ENCODE data around the gene HES6.
"Not testable (repeated sequence)": the region's sequence is repeated elsewhere in the genome, so short reads cannot be mapped to it uniquely, and the experiment has no call there.

Gene HES6

DNA sequence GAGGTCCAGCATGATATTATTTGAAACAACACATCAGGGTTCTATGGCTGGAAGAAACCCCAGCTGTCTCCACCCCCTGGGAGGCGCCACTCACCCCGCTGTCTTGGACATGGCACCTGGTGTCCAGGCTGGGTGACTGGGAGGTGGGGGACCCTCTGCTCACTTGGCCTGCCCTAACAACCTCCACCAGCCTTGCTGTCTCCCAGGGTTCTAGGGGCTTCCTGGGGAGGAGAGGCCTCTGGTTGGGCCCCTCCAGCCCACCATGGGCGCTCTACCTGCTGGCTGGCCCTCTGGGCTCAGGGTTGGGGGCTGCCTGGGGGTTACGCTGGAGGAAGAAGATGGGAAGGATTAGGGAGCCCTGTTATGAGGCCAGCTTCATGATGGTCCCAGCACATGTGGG is 32.3 kb upstream of the HES6 start:
- DNase-seq: no peak

DNA sequence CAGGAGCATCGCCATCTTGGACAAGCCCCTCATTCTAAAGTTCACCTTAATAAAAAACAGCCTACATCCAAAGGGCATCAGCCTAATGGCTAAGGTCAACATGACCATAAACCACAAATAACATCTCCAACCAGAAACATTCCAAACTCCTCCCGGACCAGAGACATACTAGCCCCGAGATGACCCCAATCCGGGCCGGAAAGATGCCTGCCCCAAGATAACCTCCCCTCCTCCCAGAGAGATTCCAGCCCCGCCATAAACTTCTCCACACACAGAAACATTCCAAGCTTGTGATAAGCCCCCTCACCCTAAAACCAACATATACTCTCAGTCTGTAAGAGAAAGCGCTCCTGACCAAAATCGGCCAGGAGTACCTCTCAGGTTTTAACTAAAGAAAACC is 31.8 kb upstream of the HES6 start:
- not testable (repeated sequence) for DNase-seq

- DNase-seq: no peak
Measured at GRCh38 chr2:238271061-238271554, 31.3 kb upstream of the HES6 start.

GRCh38 chr2:238270606-238271005 is 30.8 kb upstream of the HES6 start:
- DNase-seq: no peak

DNA sequence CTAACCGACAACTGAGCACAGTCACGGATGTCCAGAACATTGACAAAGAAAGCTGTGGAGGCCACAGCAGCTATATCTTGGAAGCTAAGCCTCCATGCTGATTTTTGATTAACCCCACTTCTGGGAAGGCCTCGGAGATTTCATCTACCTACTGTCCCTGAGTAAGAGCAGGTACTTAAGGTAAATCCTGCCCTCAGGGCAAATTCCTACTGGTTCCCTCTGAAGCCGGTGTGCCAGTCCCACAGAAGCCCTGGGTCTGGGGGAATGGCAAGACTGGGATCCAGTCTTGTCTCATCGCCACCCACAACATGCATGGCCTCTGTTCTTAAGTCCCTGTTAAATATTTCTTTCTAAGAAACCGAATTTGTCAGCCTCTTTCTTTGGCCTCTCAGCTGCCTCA is 29.9 kb upstream of the HES6 start:
- no peak for DNase-seq

GRCh38 chr2:238267884-238268680 is 28.2 kb upstream of the HES6 start:
- DNase-seq: no peak

DNA sequence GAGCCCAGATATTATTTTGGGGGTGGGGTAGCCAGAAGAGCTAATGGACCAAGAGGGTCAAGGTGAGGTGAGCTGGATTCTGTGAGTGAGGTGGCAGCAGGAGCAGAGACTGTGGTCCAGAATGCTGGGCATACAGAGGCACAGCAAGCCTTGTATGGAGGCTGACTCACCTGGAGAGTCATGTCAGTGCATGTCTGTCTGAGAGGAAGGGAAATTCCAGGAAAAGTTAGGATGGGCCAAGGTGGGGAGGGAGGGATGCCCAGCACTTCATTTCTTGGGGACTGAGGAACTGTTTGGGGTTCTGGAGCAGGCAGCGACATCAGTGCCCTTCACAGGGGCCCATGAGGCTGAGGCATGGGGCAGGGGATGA is 27.5 kb upstream of the HES6 start:
- DNase-seq: no peak

DNA sequence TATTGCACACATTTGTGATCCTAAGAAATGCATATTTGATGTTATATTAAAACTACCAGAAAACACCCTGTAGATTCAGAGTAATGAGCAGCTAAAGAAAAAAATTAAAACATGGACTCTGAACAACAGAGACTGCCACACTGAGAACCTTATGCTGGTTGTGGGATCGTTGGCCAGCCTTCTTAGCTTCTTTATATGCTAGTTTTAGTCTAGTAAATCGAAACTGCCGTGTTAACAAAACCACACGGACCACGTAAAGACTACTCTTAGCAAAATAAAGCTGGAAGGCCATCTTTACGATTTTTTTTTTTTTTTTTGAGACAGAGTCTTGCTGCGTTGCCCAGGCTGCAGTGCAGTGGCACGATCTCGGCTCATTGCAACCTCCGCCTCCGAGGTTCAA is 25.8 kb upstream of the HES6 start:
- no peak for DNase-seq

DNA sequence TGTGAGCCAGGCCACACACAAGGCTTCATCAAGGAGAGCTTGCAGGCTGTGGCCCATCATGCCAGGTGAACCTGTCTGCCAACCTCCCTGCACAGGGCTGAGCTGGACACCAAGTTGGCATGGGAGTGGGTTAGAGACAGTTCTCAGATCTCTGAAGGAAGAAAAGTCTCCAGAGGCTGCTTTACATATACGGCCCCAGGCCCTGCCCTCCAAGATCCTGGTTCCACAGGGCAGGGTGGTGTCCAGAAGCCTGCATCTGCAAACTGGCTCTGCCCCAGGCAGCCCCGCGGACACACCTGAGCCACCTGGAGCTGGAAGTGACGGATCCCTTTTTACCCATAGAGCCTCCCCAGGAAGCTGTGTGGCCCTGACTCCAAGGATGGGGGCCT is 24.2 kb upstream of the HES6 start:
- no peak for DNase-seq

DNA sequence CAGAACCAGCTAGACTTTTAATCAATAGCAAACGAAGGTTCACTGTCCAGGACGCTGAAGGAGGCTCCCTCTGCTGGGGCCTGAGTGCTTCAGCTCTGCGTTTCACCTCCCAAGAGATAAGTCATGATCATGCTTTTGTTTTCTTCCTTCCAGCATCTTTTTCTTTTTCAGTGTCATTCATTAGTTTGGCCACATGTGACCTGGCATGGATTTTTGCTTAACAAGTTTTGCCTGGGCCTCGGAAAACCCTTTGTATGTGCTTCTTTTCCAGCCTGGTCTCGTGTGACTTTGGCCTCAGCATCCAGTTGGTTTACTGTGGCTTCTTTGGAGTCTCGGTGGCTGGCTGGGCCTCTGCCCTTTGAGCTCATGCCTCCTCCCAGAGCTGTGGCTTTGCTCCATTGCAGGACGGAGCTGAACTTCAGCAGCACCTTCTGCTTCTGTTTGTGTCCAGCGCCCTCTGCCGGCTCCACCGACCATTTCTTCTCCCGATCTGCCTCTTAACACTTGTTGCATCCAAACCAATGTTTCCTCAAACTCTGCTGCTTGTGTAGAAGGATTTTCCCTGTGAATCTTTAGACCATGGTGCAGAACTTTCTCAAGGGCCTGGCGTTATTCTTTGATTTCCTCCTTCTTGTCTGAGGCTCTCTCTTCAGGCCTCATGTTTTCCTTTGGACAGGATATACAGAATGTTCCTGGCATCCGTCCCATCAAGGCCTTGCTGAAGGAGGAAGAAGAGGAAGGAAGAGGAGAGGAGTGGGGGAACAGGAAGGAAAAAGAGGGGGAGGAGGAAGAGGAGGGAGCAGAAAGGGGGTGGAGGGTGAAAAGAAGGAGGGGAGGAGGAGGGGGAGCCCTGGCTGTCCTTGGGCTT is 23.6 kb upstream of the HES6 start:
- DNase-seq: peak; percentile 90

GRCh38 chr2:238262496-238263122 is 22.8 kb upstream of the HES6 start:
- DNase-seq: no peak

GRCh38 chr2:238261718-238262375 is 22.0 kb upstream of the HES6 start:
- no peak for DNase-seq

DNA sequence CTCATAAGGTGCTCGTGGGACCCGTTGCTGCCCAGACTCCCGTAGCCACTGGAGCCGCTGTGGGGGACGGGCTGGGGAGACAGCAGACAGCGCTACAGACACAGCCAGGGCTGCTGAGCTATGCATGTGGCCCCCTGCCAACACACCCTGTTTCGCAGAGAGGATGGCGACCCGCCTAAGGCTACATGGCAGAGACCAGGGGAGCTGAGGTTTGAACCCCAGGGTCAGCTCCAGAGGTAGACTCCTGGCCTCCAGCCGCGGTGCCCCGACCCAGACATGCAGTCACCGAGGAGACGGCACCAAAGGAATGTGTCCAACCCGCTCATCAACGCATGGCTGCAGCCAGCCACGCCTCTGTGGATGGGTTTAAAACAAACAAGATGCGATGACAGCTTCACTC is 21.0 kb upstream of the HES6 start:
- no peak for DNase-seq

GRCh38 chr2:238259061-238260020 is 19.5 kb upstream of the HES6 start:
- no peak for DNase-seq

DNA sequence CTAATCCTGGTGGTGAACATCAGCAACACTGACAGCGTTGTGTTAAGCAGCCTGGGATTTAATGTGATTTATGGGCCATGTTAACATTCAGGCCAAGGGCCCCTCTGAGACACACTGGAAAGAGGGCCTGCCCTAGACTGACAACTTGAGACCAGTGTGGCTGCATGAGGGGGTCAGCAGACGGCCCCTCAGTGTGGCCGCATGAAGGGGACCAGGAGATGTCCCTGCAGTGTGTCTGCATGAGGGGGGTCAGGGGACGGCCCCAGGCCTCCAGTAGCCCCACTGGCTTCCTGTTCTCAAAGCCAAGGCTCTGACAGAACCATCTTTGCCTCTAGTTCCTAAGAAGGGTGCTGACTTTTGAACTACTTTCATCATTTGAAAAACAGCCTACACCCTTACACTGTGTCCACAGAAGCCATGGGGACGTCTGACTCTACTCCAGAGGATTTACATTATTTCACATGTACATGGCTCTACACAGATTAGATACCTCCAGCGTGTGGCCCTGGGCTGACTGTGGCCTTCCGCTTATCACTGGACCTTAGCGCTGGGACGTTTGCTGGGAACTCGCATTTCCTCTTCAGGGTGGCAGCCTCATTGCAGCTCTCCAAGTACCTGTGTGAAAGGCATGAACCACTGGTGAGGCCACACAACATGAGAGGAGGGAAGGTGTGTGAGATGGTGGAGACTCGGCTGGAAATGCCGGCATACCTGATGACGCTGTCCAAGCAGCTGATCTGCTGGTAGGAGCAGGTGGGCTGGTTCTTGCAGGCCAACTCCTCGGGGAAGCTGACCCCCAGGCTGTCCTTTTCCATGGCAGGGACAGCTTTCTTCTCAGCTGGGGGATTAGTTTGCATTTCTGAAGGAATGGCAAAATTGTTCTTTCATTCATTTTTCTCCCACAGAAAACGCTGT is 18.2 kb upstream of the HES6 start:
- no peak for DNase-seq

- DNase-seq: peak; percentile 96
Measured at GRCh38 chr2:238256594-238257104, 16.8 kb upstream of the HES6 start.

GRCh38 chr2:238256111-238256510 is 16.3 kb upstream of the HES6 start:
- DNase-seq: no peak

GRCh38 chr2:238255636-238256035 is 15.8 kb upstream of the HES6 start:
- no peak for DNase-seq

- no peak for DNase-seq
Measured at GRCh38 chr2:238255151-238255551, 15.3 kb upstream of the HES6 start.

- no peak for DNase-seq
Measured at GRCh38 chr2:238254095-238254723, 14.4 kb upstream of the HES6 start.

All from hematopoietic multipotent progenitor cell treated with erythropoietin and hydrocortisone succinate and interleukin-3 and kit ligand, for 6 days (in vitro differentiated cells).